Gastroesophageal sphincter (tissue), 3 donors: ENCODE measurements around the gene GPSM3.

Source experiments
- EP300 ChIP-seq: sonication (generic); formaldehyde crosslinking; IDR thresholded peaks from one replicate; pipeline ENCODE4 v1.6.1; 2017; ENCODE audit warnings: antibody characterized with exemption, mild to moderate bottlenecking
- POLR2A ChIP-seq, 2 donors: fragments of 450-650 bp; IDR thresholded peaks; one replicate each; pipeline ENCODE4 v1.6.1; 2017; ENCODE audit warnings: antibody characterized with exemption in 2 of 2, mild to moderate bottlenecking in 2 of 2, moderate library complexity in 1 of 2
- POLR2AphosphoS5 ChIP-seq: sonication (generic); formaldehyde crosslinking; IDR thresholded peaks from one replicate; pipeline ENCODE4 v1.6.1; 2017; ENCODE audit warnings: antibody characterized with exemption
- TF ChIP-seq, protein P1 (sequence below), 4 experiments: fragments of 200-600 bp in 2 of 4; fragments of 450-650 bp in 2 of 4; sonication (generic) in 1 of 4; IDR thresholded peaks; one replicate each; pipeline ENCODE4 v1.5.1; 2017 to 2019; ENCODE audit warnings: antibody characterized with exemption in 4 of 4, mild to moderate bottlenecking in 2 of 4, moderate library complexity in 2 of 4

DNA sequence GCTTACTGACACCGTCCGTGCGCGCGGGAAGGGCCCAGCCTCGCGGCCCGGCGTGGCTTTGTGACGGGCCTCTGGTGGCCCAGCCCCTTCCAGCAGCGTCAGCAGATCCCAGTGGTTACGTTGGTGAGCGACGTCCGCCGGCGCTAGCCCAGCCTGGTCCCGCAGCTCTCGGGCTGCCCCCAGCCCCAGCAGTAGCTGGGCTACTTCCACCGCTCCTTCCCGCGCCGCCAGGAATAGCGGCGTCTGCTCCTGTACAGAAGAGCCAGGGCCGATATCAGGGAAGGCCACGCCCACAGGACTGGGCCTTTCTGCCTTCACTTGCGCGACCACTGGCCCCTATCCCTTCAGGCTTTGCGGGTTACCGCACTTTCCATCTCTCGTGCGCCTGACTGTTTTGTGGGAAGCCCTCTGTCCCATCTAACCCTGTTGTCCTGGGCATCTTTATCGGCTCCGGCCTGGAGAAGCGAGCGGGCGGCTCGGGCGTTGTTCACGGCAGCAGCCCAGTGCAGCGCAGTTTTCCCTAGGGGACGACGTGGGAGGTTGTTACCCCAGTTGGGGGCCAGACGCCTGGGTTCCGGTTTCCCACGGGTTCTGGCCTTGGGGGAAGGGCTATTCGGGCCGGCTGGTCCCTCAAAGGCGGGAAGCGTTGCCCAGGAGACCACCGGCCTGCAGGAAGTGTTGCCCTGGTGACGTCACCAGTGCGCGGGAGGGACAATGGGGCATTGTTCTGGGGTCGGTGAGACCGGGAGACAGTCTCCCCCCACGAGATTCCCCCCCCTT is 3.6 kb upstream of the GPSM3 start:
- TF ChIP-seq, protein P1, sequence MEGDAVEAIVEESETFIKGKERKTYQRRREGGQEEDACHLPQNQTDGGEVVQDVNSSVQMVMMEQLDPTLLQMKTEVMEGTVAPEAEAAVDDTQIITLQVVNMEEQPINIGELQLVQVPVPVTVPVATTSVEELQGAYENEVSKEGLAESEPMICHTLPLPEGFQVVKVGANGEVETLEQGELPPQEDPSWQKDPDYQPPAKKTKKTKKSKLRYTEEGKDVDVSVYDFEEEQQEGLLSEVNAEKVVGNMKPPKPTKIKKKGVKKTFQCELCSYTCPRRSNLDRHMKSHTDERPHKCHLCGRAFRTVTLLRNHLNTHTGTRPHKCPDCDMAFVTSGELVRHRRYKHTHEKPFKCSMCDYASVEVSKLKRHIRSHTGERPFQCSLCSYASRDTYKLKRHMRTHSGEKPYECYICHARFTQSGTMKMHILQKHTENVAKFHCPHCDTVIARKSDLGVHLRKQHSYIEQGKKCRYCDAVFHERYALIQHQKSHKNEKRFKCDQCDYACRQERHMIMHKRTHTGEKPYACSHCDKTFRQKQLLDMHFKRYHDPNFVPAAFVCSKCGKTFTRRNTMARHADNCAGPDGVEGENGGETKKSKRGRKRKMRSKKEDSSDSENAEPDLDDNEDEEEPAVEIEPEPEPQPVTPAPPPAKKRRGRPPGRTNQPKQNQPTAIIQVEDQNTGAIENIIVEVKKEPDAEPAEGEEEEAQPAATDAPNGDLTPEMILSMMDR (IDR thresholded peaks at IDR 0.05): no peak
- TF ChIP-seq POLR2AphosphoS5 (peak; percentile 99), POLR2A (IDR thresholded peaks at IDR 0.05) (peak; percentile 99), EP300 (peak; percentile 50)
